GM21447 (cell line): ENCODE data around the gene GAN.
"Not testable (repeated sequence)": the region's sequence is repeated elsewhere in the genome, so short reads cannot be mapped to it uniquely, and the experiment has no call there.

Source experiments
- ATAC-seq: cut with Tn5 transposase; IDR thresholded peaks from one replicate; pipeline ENCODE4 v1.9.1; 2021; ENCODE audit not compliant: unreplicated experiment

GAN gene

GRCh38 chr16:81422153-81422552, 107.4 kb downstream of the GAN start:
- not testable (repeated sequence) for ATAC-seq

GRCh38 chr16:81424771-81425170, 110.0 kb downstream of the GAN start:
- ATAC-seq: no peak

GRCh38 chr16:81427219-81427618, 112.5 kb downstream of the GAN start:
- no peak for ATAC-seq

- ATAC-seq: no peak
Observed at GRCh38 chr16:81429045-81429521, 114.3 kb downstream of the GAN start.

- ATAC-seq: no peak
Observed at GRCh38 chr16:81431554-81432353, 117.0 kb downstream of the GAN start.

- ATAC-seq: no peak
Observed at GRCh38 chr16:81432937-81433557, 118.3 kb downstream of the GAN start.

- no peak for ATAC-seq
Observed at GRCh38 chr16:81435103-81435502, 120.3 kb downstream of the GAN start.

- no peak for ATAC-seq
Observed at GRCh38 chr16:81435567-81435966, 120.8 kb downstream of the GAN start.

GRCh38 chr16:81436386-81436785, 121.6 kb downstream of the GAN start:
- ATAC-seq: no peak

- ATAC-seq: no peak
Observed at GRCh38 chr16:81437865-81438264, 123.1 kb downstream of the GAN start.
